ENCODE measurements around the gene STEAP4. TPM values are rescaled to one million over a fixed set of nuclear protein-coding genes. Genes with fewer than 3 reads are reported as not detected.

STEAP4 gene
- total RNA-seq, 1 experiment from 2014 or later, result 0.17 TPM

DNA sequence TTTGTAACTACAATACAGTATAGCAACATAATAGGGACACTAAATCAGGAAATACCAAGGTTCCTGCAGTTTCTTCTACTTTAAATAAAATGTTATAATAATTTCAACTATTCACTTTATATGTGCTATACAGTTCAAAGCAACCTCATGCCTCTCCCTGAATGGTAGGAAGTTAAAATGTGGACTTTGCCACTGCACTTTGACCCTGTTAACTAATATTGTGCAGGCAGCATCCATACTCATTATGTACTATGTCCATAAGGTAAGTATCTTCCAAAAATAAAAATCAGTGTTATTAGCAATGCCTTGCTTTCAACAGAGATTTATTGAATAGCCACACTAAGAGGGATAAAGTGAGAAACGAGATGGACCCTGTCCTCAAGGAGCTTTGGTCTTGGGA lies 4.8 kb downstream of the STEAP4 start:
- Mint-ChIP-seq H3K27me3 (ENCODE audit: low read depth) (peaks cover 17% of the 10 kb centered on the region), H3K9me3 (no peaks in the 10 kb centered on the region), H3K4me1 (peaks cover 7% of the 10 kb centered on the region), H3K36me3 (no peaks in the 10 kb centered on the region), H3K27ac (no peak overlapping the region), H3K4me3 (no peak overlapping the region)
- no peak for ATAC-seq
- POLR2A ChIA-PET, result no interaction called here
- no peak for TF ChIP-seq SP1 (CRISPR knock-in tag; conservative IDR thresholded peaks at IDR 0.05)
- TF ChIP-seq, protein P1, sequence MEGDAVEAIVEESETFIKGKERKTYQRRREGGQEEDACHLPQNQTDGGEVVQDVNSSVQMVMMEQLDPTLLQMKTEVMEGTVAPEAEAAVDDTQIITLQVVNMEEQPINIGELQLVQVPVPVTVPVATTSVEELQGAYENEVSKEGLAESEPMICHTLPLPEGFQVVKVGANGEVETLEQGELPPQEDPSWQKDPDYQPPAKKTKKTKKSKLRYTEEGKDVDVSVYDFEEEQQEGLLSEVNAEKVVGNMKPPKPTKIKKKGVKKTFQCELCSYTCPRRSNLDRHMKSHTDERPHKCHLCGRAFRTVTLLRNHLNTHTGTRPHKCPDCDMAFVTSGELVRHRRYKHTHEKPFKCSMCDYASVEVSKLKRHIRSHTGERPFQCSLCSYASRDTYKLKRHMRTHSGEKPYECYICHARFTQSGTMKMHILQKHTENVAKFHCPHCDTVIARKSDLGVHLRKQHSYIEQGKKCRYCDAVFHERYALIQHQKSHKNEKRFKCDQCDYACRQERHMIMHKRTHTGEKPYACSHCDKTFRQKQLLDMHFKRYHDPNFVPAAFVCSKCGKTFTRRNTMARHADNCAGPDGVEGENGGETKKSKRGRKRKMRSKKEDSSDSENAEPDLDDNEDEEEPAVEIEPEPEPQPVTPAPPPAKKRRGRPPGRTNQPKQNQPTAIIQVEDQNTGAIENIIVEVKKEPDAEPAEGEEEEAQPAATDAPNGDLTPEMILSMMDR (IDR thresholded peaks at IDR 0.05), result no peak
- TF ChIP-seq, protein P2, sequence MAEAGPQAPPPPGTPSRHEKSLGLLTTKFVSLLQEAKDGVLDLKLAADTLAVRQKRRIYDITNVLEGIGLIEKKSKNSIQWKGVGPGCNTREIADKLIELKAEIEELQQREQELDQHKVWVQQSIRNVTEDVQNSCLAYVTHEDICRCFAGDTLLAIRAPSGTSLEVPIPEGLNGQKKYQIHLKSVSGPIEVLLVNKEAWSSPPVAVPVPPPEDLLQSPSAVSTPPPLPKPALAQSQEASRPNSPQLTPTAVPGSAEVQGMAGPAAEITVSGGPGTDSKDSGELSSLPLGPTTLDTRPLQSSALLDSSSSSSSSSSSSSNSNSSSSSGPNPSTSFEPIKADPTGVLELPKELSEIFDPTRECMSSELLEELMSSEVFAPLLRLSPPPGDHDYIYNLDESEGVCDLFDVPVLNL (CRISPR knock-in tag; IDR thresholded peaks at IDR 0.05; ENCODE audit: borderline replicate concordance, low read depth), result no peak
- no peak for TF ChIP-seq FOXK1 (CRISPR knock-in tag; IDR thresholded peaks at IDR 0.05)
- no peak for TF ChIP-seq ZNF671 (CRISPR knock-in tag; IDR thresholded peaks at IDR 0.05)
- TF ChIP-seq CDX4 (CRISPR knock-in tag; IDR thresholded peaks at IDR 0.05; ENCODE audit: borderline replicate concordance), result no peak
- no peak for TF ChIP-seq NR2C2 (CRISPR knock-in tag; IDR thresholded peaks at IDR 0.05)
- TF ChIP-seq GTF2I (CRISPR knock-in tag; conservative IDR thresholded peaks at IDR 0.05), result no peak
- DNase-seq (ENCODE audit: low spot score), result no peak
- CTCF ChIA-PET, result interaction anchor here (3.0 kb wide), 1 partner anchor 59 kb away, joined by 6 read pairs; no protein-coding TSS in a partner anchor

- no peak for DNase-seq (ENCODE audit: low spot score)
- POLR2A ChIA-PET, result no interaction called here
Measured at GRCh38 chr7:88300401-88300945, 6.2 kb downstream of the STEAP4 start.

More at GRCh38 chr7:88300401-88300945, 6.2 kb downstream of the STEAP4 start:
- H3K4me3 Mint-ChIP-seq, result no peak overlapping the region
- no peak for TF ChIP-seq ETV6 (CRISPR knock-in tag; IDR thresholded peaks at IDR 0.05)
- no peak for TF ChIP-seq PRDM15 (CRISPR knock-in tag; IDR thresholded peaks at IDR 0.05)
- TF ChIP-seq NFYB (CRISPR knock-in tag; conservative IDR thresholded peaks at IDR 0.05; ENCODE audit: low read depth), result no peak
- TF ChIP-seq, protein P3, sequence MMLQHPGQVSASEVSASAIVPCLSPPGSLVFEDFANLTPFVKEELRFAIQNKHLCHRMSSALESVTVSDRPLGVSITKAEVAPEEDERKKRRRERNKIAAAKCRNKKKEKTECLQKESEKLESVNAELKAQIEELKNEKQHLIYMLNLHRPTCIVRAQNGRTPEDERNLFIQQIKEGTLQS (CRISPR knock-in tag; conservative IDR thresholded peaks at IDR 0.05), result no peak
- TF ChIP-seq PRRX2 (CRISPR knock-in tag; IDR thresholded peaks at IDR 0.05), result no peak
- TF ChIP-seq ZNF232 (CRISPR knock-in tag; IDR thresholded peaks at IDR 0.05), result no peak
- TF ChIP-seq TEAD4 (CRISPR knock-in tag; IDR thresholded peaks at IDR 0.05), result no peak
- TF ChIP-seq FOXP1 (CRISPR knock-in tag; IDR thresholded peaks at IDR 0.05; ENCODE audit: borderline replicate concordance), result no peak
- TF ChIP-seq CBFB (CRISPR knock-in tag; IDR thresholded peaks at IDR 0.05; ENCODE audit: low read depth), result no peak
- no peak for TF ChIP-seq ZSCAN18 (CRISPR knock-in tag; IDR thresholded peaks at IDR 0.05)
- no peak for TF ChIP-seq ZNF512 (CRISPR knock-in tag; IDR thresholded peaks at IDR 0.05; ENCODE audit: borderline replicate concordance)
- no peak for TF ChIP-seq SMAD3 (CRISPR knock-in tag; IDR thresholded peaks at IDR 0.05; ENCODE audit: borderline replicate concordance)
- TF ChIP-seq MYBL2 (CRISPR knock-in tag; IDR thresholded peaks at IDR 0.05), result no peak
- no peak for TF ChIP-seq ZNF219 (CRISPR knock-in tag; IDR thresholded peaks at IDR 0.05; ENCODE audit: borderline replicate concordance)
- TF ChIP-seq ATF1 (CRISPR knock-in tag; IDR thresholded peaks at IDR 0.05), result no peak
- no peak for TF ChIP-seq CREB1 (CRISPR knock-in tag; IDR thresholded peaks at IDR 0.05)
- H3K4me1 Mint-ChIP-seq, result peaks cover 5% of the 10 kb centered on the region; the same call in 1 of the 2 replicates
- no peak for ATAC-seq
- no peak overlapping the region for H3K27ac Mint-ChIP-seq
- CTCF ChIA-PET, result interaction anchor here (1.1 to 3.0 kb wide), 2 partner anchors 44 to 57 kb away, joined by 6 read pairs; no protein-coding TSS in a partner anchor
- H3K27me3 Mint-ChIP-seq (ENCODE audit: low read depth), result peaks cover 4% of the 10 kb centered on the region; the same call in 1 of the 2 replicates
- no peaks in the 10 kb centered on the region for H3K9me3 Mint-ChIP-seq
- no peaks in the 10 kb centered on the region for H3K36me3 Mint-ChIP-seq
